ENCODE data around the gene DENND4B.

Gene DENND4B

GRCh38 chr1:153922076-153922971 lies 24.2 kb downstream of the DENND4B start:
- no peak for TF ChIP-seq CTCF (IDR thresholded peaks at IDR 0.05)
- intact Hi-C loops (cut with DNase I; ENCODE audit: low total_unique reads) = loop anchor here (10.0 kb wide), 1 partner anchor 52 kb away; the partner anchor contains the start of gene JTB
- peak overlapping the region; percentile 98 to 100 for H3K4me3 ChIP-seq
- H3K27me3 ChIP-seq = no peaks in the 10 kb centered on the region
- H3K36me3 ChIP-seq = peaks cover 0 to 4% (median 0%) of the 10 kb centered on the region in 3 donors
- peak overlapping the region; percentile 95 to 97 for H3K27ac ChIP-seq
- DNase-seq = peak; percentile 39 to 81
- H3K4me1 ChIP-seq = peaks cover 4 to 46% (median 32%) of the 10 kb centered on the region in 4 donors
- no peaks in the 10 kb centered on the region for H3K9me3 ChIP-seq

- Histone ChIP-seq H3K27me3 (no peaks in the 10 kb centered on the region), H3K36me3 (peaks cover 0 to 4% (median 0%) of the 10 kb centered on the region in 3 donors), H3K9me3 (no peaks in the 10 kb centered on the region), H3K27ac (peak overlapping the region; percentile 95 to 97), H3K4me1 (peaks cover 4 to 52% (median 34%) of the 10 kb centered on the region in 4 donors), H3K4me3 (peak overlapping the region; percentile 98 to 100)
- no peak for DNase-seq
- intact Hi-C loops (cut with DNase I; ENCODE audit: low total_unique reads) = loop anchor here (10.0 kb wide), 1 partner anchor 53 kb away; the partner anchor contains the start of gene JTB
- TF ChIP-seq CTCF (IDR thresholded peaks at IDR 0.05) = no peak
These were observed 24.8 kb downstream of the DENND4B start for GRCh38 chr1:153921803-153922075.

- Histone ChIP-seq H3K4me3 (peak overlapping the region; percentile 98 to 100), H3K36me3 (peaks cover 0 to 4% (median 0%) of the 10 kb centered on the region in 3 donors), H3K27me3 (no peaks in the 10 kb centered on the region), H3K4me1 (peaks cover 4 to 54% (median 34%) of the 10 kb centered on the region in 4 donors), H3K9me3 (no peaks in the 10 kb centered on the region), H3K27ac (peak overlapping the region; percentile 95 to 97)
- no peak for TF ChIP-seq CTCF (IDR thresholded peaks at IDR 0.05)
- DNase-seq = no peak
- intact Hi-C loops (cut with DNase I; ENCODE audit: low total_unique reads) = loop anchor here (10.0 kb wide), 1 partner anchor 54 kb away; the partner anchor contains the start of gene JTB
These were observed 25.3 kb downstream of the DENND4B start for GRCh38 chr1:153921080-153921802.

GRCh38 chr1:153919876-153920852 lies 26.4 kb downstream of the DENND4B start:
- TF ChIP-seq CTCF (IDR thresholded peaks at IDR 0.05) = peak; percentile 21 to 28
- H3K9me3 ChIP-seq = no peaks in the 10 kb centered on the region
- DNase-seq = no peak
- intact Hi-C loops (cut with DNase I; ENCODE audit: low total_unique reads) = loop anchor here (10.0 kb wide), 1 partner anchor 55 kb away; the partner anchor contains the start of gene JTB
- no peaks in the 10 kb centered on the region for H3K27me3 ChIP-seq
- H3K4me1 ChIP-seq = peaks cover 4 to 58% (median 34%) of the 10 kb centered on the region in 4 donors
- H3K4me3 ChIP-seq = peak overlapping the region; percentile 98 to 100
- peak overlapping the region; percentile 0 to 97 for H3K27ac ChIP-seq
- peaks cover 0 to 8% (median 0%) of the 10 kb centered on the region in 3 donors for H3K36me3 ChIP-seq

- TF ChIP-seq CTCF (IDR thresholded peaks at IDR 0.05) = no peak
- no peaks in the 10 kb centered on the region for H3K27me3 ChIP-seq
- H3K4me3 ChIP-seq = no peak overlapping the region
- intact Hi-C loops (cut with DNase I; ENCODE audit: low total_unique reads) = no loop called here
- peaks cover 0 to 10% (median 0%) of the 10 kb centered on the region in 3 donors for H3K36me3 ChIP-seq
- H3K4me1 ChIP-seq = peaks cover 0 to 53% (median 31%) of the 10 kb centered on the region in 4 donors
- DNase-seq = no peak
- H3K9me3 ChIP-seq = no peaks in the 10 kb centered on the region
- no peak overlapping the region for H3K27ac ChIP-seq
These were observed 30.2 kb downstream of the DENND4B start for GRCh38 chr1:153916297-153916696.

Measured in tibial artery (tissue), 4 donors.